Liver (tissue), 9 donors: ENCODE results near the gene TSSK1B. TPM values are rescaled to one million over a fixed set of nuclear protein-coding genes. Genes with fewer than 3 reads are reported as not detected.

ENCODE experiments used
- DNase-seq: peaks from one replicate; pipeline ENCODE4 v3.0.0-alpha.2; 2017; ENCODE audit warnings: low spot score
- H3K27ac ChIP-seq, 2 donors: one replicate each; pipeline ENCODE4 v1.7.0; 2013; ENCODE audit warnings: inconsistent platforms in 2 of 2, low read length in 2 of 2, control low read depth in 1 of 2, low read depth in 1 of 2, mild to moderate bottlenecking in 1 of 2
- H3K27me3 ChIP-seq, 4 donors: one replicate each; pipeline versions ENCODE4 v1.6.1 to v1.7.0; 2013; ENCODE audit warnings: low read length in 3 of 4, inconsistent platforms in 1 of 4, mild to moderate bottlenecking in 1 of 4, moderate library complexity in 1 of 4; ENCODE audit not compliant: control insufficient read depth in 4 of 4, insufficient read depth in 4 of 4
- H3K36me3 ChIP-seq, 4 donors: one replicate each; pipeline versions ENCODE4 v1.6.1 to v1.7.0; 2013; ENCODE audit warnings: low read length in 3 of 4, mild to moderate bottlenecking in 3 of 4, low read depth in 1 of 4, moderate library complexity in 1 of 4; ENCODE audit not compliant: control insufficient read depth in 4 of 4, insufficient read depth in 3 of 4
- H3K4me1 ChIP-seq, 4 donors: one replicate each; pipeline versions ENCODE4 v1.6.1 to v1.7.0; 2013; ENCODE audit warnings: low read length in 3 of 4, mild to moderate bottlenecking in 3 of 4, moderate library complexity in 1 of 4; ENCODE audit not compliant: control insufficient read depth in 4 of 4, insufficient read depth in 4 of 4
- H3K4me3 ChIP-seq, 3 donors: one replicate each; pipeline versions ENCODE4 v1.6.1 to v1.7.0; 2013; ENCODE audit warnings: low read length in 3 of 3, control low read depth in 1 of 3, low read depth in 1 of 3, mild to moderate bottlenecking in 1 of 3
- H3K9ac ChIP-seq, 2 donors: one replicate each; pipeline ENCODE4 v1.7.0; 2013; ENCODE audit warnings: low read length in 2 of 2, mild to moderate bottlenecking in 2 of 2, moderate library complexity in 2 of 2, control low read depth in 1 of 2, low read depth in 1 of 2
- H3K9me3 ChIP-seq, 4 donors: one replicate each; pipeline versions ENCODE4 v1.6.1 to v1.7.0; 2013; ENCODE audit warnings: low read length in 3 of 4; ENCODE audit not compliant: control insufficient read depth in 4 of 4
- CTCF ChIP-seq: fragments of 150-350 bp; IDR thresholded peaks from 2 replicates; pipeline ENCODE4 v1.5.1; 2017; ENCODE audit warnings: improper control_type of control experiment, low read depth, low read length; ENCODE audit not compliant: missing input control
- EGR1 ChIP-seq, 2 donors: IDR thresholded peaks; 2 replicates each; pipeline ENCODE4 v1.6.1; 2016 to 2018; ENCODE audit warnings: antibody characterized with exemption in 2 of 2, low read depth in 2 of 2
- FOXA1 ChIP-seq: IDR thresholded peaks from 2 replicates; pipeline ENCODE4 v1.6.1; 2016; ENCODE audit warnings: antibody characterized with exemption
- FOXA2 ChIP-seq: IDR thresholded peaks from 2 replicates; pipeline ENCODE4 v1.6.1; 2016; ENCODE audit warnings: antibody characterized with exemption
- GABPA ChIP-seq, 2 donors: IDR thresholded peaks in 1 of 2; conservative IDR thresholded peaks in 1 of 2; 2 replicates each; pipeline ENCODE4 v1.6.1; 2016; ENCODE audit warnings: antibody characterized with exemption in 2 of 2, mild to moderate bottlenecking in 1 of 2, moderate library complexity in 1 of 2
- HNF4A ChIP-seq, 2 donors: conservative IDR thresholded peaks; 2 replicates each; pipeline ENCODE4 v1.6.1; 2016; ENCODE audit warnings: antibody characterized with exemption in 2 of 2, mild to moderate bottlenecking in 2 of 2
- HNF4G ChIP-seq: IDR thresholded peaks from 2 replicates; pipeline ENCODE4 v1.6.1; 2016; ENCODE audit warnings: antibody characterized with exemption
- JUND ChIP-seq, 2 donors: IDR thresholded peaks; 2 replicates each; pipeline ENCODE4 v1.6.1; 2016; ENCODE audit warnings: antibody characterized with exemption in 2 of 2
- NR2F2 ChIP-seq: IDR thresholded peaks from 2 replicates; pipeline ENCODE4 v1.6.1; 2016; ENCODE audit warnings: antibody characterized with exemption
- RAD21 ChIP-seq, 2 donors: IDR thresholded peaks; 2 replicates each; pipeline ENCODE4 v1.6.1; 2016; ENCODE audit warnings: antibody characterized with exemption in 2 of 2, mild to moderate bottlenecking in 2 of 2
- REST ChIP-seq: IDR thresholded peaks from 2 replicates; pipeline ENCODE4 v1.6.1; 2016; ENCODE audit warnings: antibody characterized with exemption, mild to moderate bottlenecking
- RXRA ChIP-seq, 2 donors: IDR thresholded peaks; 2 replicates each; pipeline ENCODE4 v1.6.1; 2017 to 2018; ENCODE audit warnings: antibody characterized with exemption in 2 of 2, mild to moderate bottlenecking in 1 of 2
- SP1 ChIP-seq: IDR thresholded peaks from 2 replicates; pipeline ENCODE4 v1.6.1; 2018; ENCODE audit warnings: antibody characterized with exemption, mild to moderate bottlenecking
- TAF1 ChIP-seq: conservative IDR thresholded peaks from 2 replicates; pipeline ENCODE4 v1.6.1; 2016; ENCODE audit warnings: antibody characterized with exemption, mild to moderate bottlenecking
- YY1 ChIP-seq: IDR thresholded peaks from 2 replicates; pipeline ENCODE4 v1.6.1; 2016; ENCODE audit warnings: antibody characterized with exemption, mild to moderate bottlenecking
- WGBS: extraction: QIAGEN DNeasy Blood & Tissue Kit; methylation state at CpG from one replicate; pipeline ENCODE4 v1.1.7; 2013; 5-methylcytosine and 5-hydroxymethylcytosine counted together
- polyA plus RNA-seq, 2 donors: library from polyadenylated mRNA; stranded (reverse) in 1 of 2; unstranded in 1 of 2; fragments of 200-250 nt in 1 of 2; fragments of >200 nt in 1 of 2; fragmentation: Nextera tagmentation in 1 of 2; extraction: Ambion mirVana in 1 of 2; gene quantifications; one replicate each; pipeline versions ENCODE4 v1.2.1 to v1.2.3, GENCODE V29; 2013 to 2015
- total RNA-seq, 2 donors: library from RNA; depleted of rRNA; stranded (reverse); fragments of >200 nt; gene quantifications; one replicate each; pipeline ENCODE4 v1.2.3, GENCODE V29; 2014
- TF ChIP-seq, protein P1 (sequence below): IDR thresholded peaks from 2 replicates; pipeline ENCODE4 v1.6.1; 2016; ENCODE audit warnings: antibody characterized with exemption
- TF ChIP-seq, protein P2 (sequence below): IDR thresholded peaks from 2 replicates; pipeline ENCODE4 v1.6.1; 2016; ENCODE audit warnings: antibody characterized with exemption
- TF ChIP-seq, protein P3 (sequence below): IDR thresholded peaks from 2 replicates; pipeline ENCODE4 v1.6.1; 2016; ENCODE audit warnings: antibody characterized with exemption
- donor health status: healthy.
- donor health status: healthy.
- donor health status: healthy.
- donor health status: healthy.
- donor health status: healthy.

The TSSK1B gene
- total and polyA plus RNA-seq, 4 donors: not detected

GRCh38 chr5:113437111-113437510 lies 2.3 kb upstream of the TSSK1B start (continued):
- TF ChIP-seq, protein P1, sequence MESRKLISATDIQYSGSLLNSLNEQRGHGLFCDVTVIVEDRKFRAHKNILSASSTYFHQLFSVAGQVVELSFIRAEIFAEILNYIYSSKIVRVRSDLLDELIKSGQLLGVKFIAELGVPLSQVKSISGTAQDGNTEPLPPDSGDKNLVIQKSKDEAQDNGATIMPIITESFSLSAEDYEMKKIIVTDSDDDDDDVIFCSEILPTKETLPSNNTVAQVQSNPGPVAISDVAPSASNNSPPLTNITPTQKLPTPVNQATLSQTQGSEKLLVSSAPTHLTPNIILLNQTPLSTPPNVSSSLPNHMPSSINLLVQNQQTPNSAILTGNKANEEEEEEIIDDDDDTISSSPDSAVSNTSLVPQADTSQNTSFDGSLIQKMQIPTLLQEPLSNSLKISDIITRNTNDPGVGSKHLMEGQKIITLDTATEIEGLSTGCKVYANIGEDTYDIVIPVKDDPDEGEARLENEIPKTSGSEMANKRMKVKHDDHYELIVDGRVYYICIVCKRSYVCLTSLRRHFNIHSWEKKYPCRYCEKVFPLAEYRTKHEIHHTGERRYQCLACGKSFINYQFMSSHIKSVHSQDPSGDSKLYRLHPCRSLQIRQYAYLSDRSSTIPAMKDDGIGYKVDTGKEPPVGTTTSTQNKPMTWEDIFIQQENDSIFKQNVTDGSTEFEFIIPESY: no peak
- TF ChIP-seq EGR1 (IDR thresholded peaks at IDR 0.05; ENCODE audit: low read depth in 2 of 2): no peak
- TF ChIP-seq, protein P2, sequence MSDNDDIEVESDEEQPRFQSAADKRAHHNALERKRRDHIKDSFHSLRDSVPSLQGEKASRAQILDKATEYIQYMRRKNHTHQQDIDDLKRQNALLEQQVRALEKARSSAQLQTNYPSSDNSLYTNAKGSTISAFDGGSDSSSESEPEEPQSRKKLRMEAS: no peak

- Histone ChIP-seq H3K4me3 (no peak overlapping the region), H3K9ac (no peak overlapping the region), H3K27me3 (no peaks in the 10 kb centered on the region), H3K27ac (no peak overlapping the region), H3K36me3 (no peaks in the 10 kb centered on the region), H3K9me3 (no peaks in the 10 kb centered on the region), H3K4me1 (no peaks in the 10 kb centered on the region)
- 73% methylated on average over 4 of the region's 4 CpGs for WGBS
- TF ChIP-seq GABPA (IDR thresholded peaks at IDR 0.05 in 1 of 2, conservative IDR thresholded peaks at IDR 0.05 in 1 of 2): no peak
- TF ChIP-seq, protein P3, sequence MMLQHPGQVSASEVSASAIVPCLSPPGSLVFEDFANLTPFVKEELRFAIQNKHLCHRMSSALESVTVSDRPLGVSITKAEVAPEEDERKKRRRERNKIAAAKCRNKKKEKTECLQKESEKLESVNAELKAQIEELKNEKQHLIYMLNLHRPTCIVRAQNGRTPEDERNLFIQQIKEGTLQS: no peak
- TF ChIP-seq TAF1: no peak
- no peak for TF ChIP-seq SP1
- TF ChIP-seq CTCF: no peak
- TF ChIP-seq FOXA1: no peak
- TF ChIP-seq RXRA (IDR thresholded peaks at IDR 0.05): no peak
- TF ChIP-seq FOXA2: no peak
- no peak for TF ChIP-seq RAD21 (IDR thresholded peaks at IDR 0.05)
- TF ChIP-seq NR2F2: no peak
- TF ChIP-seq, protein P2: no peak
- TF ChIP-seq JUND (IDR thresholded peaks at IDR 0.05): no peak
- TF ChIP-seq YY1: no peak
- DNase-seq: no peak
Measured at GRCh38 chr5:113435575-113435974, 786 bp upstream of the TSSK1B start.

- no peak overlapping the region for H3K27ac ChIP-seq
- no peaks in the 10 kb centered on the region for H3K4me1 ChIP-seq
- H3K9ac ChIP-seq: no peak overlapping the region
- no peaks in the 10 kb centered on the region for H3K27me3 ChIP-seq
- DNase-seq: no peak
- H3K9me3 ChIP-seq: no peaks in the 10 kb centered on the region
- no peak overlapping the region for H3K4me3 ChIP-seq
- no peaks in the 10 kb centered on the region for H3K36me3 ChIP-seq
- 96% methylated on average over 38 of the region's 38 CpGs for WGBS
- TF ChIP-seq FOXA1 (no peak), GABPA (IDR thresholded peaks at IDR 0.05 in 1 of 2, conservative IDR thresholded peaks at IDR 0.05 in 1 of 2) (no peak), REST (no peak), TAF1 (no peak), CTCF (no peak), HNF4G (no peak), JUND (IDR thresholded peaks at IDR 0.05) (no peak), YY1 (no peak), RXRA (IDR thresholded peaks at IDR 0.05) (no peak), NR2F2 (no peak), HNF4A (conservative IDR thresholded peaks at IDR 0.05) (no peak)
- TF ChIP-seq, protein P2: no peak
- TF ChIP-seq, protein P3: no peak
Measured at GRCh38 chr5:113433862-113434612, 752 bp downstream of the TSSK1B start.
